AG10803 (cell line): ENCODE measurements around the gene ARL13B.
"Not testable (repeated sequence)": the region's sequence is repeated elsewhere in the genome, so short reads cannot be mapped to it uniquely, and the experiment has no call there.

ENCODE experiments used
- DNase-seq: peaks from one replicate; pipeline ENCODE4 v3.0.0; 2010; ENCODE audit warnings: low read depth
- H3K4me3 ChIP-seq: 2 replicates; pipeline ENCODE4 v1.5.1; 2011; ENCODE audit warnings: mild to moderate bottlenecking, low read length, control low read depth
- TF ChIP-seq, protein P1 (sequence below): conservative IDR thresholded peaks from 2 replicates; pipeline ENCODE4 v1.5.1; 2011; ENCODE audit warnings: mild to moderate bottlenecking, low read length, control low read depth, inconsistent platforms

ARL13B gene

DNA sequence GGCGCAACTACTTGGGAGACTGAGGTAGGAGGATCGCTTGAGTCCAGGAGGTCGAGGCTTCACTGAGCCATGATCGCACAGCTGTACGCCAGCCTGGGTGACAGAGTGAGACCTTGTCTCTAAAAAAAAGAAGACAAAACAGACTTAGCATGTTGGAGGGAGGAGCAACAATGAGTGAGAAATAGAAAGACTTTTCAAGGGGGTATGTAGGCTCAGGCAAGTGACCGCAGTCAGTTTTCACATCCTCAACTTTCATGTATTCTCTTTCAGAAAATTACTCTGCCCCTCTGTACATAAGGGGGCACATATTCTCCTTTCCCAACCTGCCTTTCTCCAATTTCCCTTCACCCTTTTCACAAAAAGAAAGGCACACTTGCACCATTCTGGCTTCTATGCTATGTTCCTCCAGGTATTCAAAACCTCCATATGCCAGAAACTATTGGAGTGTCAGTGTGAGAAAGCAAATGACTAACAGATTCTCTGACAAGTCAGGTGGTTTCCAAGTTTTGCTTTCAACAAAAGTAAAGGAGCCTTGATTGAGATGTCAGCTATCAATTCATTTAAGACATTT, 90.5 kb downstream of the ARL13B start:
- TF ChIP-seq, protein P1, sequence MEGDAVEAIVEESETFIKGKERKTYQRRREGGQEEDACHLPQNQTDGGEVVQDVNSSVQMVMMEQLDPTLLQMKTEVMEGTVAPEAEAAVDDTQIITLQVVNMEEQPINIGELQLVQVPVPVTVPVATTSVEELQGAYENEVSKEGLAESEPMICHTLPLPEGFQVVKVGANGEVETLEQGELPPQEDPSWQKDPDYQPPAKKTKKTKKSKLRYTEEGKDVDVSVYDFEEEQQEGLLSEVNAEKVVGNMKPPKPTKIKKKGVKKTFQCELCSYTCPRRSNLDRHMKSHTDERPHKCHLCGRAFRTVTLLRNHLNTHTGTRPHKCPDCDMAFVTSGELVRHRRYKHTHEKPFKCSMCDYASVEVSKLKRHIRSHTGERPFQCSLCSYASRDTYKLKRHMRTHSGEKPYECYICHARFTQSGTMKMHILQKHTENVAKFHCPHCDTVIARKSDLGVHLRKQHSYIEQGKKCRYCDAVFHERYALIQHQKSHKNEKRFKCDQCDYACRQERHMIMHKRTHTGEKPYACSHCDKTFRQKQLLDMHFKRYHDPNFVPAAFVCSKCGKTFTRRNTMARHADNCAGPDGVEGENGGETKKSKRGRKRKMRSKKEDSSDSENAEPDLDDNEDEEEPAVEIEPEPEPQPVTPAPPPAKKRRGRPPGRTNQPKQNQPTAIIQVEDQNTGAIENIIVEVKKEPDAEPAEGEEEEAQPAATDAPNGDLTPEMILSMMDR: no peak
- no peak overlapping the region for H3K4me3 ChIP-seq
- DNase-seq: no peak

DNA sequence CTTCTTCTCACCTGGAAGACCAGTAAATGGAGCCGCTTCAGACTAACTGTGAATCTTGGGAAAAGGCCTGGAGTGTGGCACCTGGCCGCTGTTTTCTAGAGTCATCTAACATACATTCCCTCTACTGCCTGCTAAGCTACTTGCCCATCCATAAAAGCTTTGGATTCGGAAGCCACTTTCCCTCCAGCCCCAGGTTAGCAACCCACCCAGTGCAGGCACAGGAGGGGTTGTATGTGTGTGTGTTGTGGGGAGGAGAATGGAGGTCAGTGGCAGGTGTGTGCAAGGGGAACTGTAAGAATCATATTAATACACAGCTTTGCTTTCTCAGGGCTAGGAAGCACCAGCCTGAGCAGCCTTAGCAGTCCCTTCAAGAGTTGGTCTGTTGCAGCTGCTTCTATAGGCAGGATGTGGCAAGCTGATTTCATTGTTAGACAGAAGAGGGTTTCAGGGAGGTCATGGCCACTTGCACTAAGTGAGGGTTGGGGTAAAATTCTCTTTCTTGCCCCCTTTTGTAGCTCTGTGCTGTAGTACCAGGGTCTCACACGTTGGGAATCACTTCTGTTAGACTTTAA, 91.8 kb downstream of the ARL13B start:
- DNase-seq: no peak
- TF ChIP-seq, protein P1: no peak
- no peak overlapping the region for H3K4me3 ChIP-seq

DNA sequence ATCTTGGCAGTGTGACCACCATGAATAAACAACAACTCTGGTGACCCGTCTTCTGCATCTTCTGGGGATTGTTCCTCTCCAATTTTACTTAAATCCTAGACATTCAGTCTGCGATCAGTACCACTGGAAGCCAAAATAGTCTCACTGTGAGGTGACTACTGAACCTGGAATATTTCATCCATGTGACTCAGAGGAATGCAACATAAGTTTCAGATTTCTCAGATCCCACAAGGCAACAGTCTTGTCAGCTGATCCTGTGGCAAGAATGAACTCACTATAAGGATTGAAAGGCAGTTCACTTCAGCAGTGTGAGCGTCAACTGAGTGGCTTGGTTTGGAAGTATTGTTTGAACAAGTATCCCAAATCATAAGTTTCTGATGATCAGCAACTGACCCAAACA, 96.1 kb downstream of the ARL13B start:
- no peak overlapping the region for H3K4me3 ChIP-seq
- TF ChIP-seq, protein P1: no peak
- peak; percentile 31 for DNase-seq

DNA sequence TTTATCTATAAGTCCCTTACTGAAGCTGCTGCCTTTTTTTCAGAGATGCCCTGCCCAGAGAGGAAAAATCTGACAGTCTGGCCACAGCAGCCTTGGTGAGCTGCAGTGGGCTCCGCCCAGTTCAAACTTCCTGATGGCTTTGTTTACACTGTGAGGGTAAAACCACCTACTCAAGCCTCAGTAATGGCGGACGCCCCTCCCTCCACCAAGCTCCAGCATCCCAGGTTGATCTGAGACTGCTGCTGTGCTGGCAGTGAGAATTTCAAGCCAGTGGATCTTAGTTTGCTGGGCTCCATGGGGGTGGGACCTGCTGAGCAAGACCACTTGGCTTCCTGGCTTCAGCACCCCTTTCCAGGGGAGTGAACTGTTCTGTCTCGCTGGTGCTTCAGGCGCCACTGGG, 100.6 kb downstream of the ARL13B start:
- H3K4me3 ChIP-seq, DNase-seq: not testable (repeated sequence)

DNA sequence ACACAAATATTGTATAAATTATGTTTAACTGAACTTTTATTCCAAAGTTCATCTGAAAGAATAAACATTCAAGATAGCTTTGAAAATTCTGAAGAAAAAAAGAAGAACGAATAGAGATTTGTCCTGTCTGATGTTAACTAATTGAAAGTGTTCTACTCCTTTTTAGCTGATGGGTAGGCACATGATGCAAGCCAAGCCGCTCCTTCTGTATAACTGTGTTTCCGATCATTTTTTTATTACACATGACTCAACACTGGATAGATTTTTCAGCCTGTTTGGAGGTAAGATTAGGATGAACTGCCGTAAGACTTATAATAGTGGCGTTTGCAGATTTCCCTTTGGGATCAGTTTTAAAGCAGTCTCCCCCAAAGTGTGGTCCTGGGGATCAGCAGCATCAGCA, 101.9 kb downstream of the ARL13B start:
- DNase-seq: no peak

DNA sequence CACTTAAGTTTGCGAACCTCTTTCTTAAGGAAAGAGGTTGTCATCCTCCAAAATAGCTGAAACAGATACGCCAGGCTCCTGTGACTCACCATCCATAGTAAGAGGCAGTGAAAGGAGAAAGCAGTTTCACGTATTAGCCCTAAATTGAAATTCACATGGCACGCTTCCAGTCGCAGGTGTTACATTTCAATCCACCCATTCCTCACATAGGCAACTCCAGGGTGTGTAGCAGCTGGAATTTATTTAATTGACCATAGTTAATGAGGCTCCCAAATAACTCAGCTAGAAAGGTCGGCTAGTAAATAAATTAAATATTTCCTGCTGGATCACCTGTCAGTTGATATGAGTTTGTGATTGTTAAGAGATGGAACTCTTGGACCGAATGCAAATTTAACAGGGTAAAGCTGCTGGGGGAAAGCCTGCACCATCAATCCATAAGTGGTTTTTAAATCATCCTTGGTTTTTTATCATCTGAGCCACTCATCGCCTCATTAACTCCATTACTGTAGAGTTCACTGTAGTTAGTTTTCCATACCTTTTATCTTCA, 102.5 kb downstream of the ARL13B start:
- H3K4me3 ChIP-seq: no peak overlapping the region
- TF ChIP-seq, protein P1: no peak
- DNase-seq: no peak

More for the DNA sequence above, 101.9 kb downstream of the ARL13B start:
- no peak overlapping the region for H3K4me3 ChIP-seq
- TF ChIP-seq, protein P1: no peak

DNA sequence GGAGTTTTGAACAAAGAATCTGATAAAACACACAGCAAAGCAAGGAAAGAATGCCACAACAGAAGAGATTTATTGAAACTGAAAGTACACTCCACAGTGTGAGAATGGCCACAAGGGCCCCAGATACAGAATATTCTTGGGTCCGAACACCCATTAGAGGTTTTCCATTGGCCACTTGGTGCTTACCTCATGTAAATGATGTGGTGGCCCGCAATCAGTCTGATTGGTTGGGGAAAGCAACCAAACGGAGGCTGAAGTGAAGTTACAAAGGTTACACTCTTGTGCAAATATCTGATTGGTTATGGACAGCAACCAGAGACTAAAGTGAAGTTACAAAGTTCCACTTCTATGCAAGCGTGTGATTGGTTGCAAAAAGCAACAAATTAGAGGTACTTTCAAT, 103.3 kb downstream of the ARL13B start:
- TF ChIP-seq, protein P1: no peak
- DNase-seq: no peak
- no peak overlapping the region for H3K4me3 ChIP-seq

DNA sequence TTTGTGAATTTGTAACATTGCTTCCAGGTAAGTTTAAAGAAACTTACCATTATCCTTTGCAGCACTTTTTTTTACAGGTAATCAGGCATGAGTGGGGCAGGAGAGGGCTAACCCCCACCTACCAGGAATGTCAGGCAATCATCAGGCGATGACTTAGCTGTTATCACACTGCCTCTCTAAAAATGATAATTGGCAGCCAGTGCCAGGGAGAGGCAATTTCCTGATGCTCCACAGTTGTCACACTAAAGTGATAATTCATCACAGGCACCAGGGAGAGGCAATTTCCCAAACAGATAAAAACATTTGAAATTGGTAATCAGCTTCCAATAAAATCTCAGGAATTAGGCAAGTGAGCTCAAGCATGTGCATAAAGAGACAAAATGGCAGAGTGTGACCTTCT, 109.2 kb downstream of the ARL13B start:
- no peak overlapping the region for H3K4me3 ChIP-seq
- TF ChIP-seq, protein P1: no peak
- no peak for DNase-seq
